Measurements from ENCODE around the gene KRTAP2-3.
"Not testable (repeated sequence)": the region's sequence is repeated elsewhere in the genome, so short reads cannot be mapped to it uniquely, and the experiment has no call there.

Gene KRTAP2-3

GRCh38 chr17:41060052-41060604 is at the start of gene KRTAP2-3:
KRTAP2-3 (minus strand) TSS chr17:41060114; CDS start chr17:41060050, 64 bp downstream.
- Histone ChIP-seq H3K27ac (ENCODE audit: poor library complexity, severe bottlenecking) (peak within 1 kb of the TSS; percentile 95), H3K4me1 (ENCODE audit: insufficient read depth, poor library complexity, severe bottlenecking) (peaks cover 40% of the 10 kb centered on the region), H3K36me3 (ENCODE audit: low read depth) (no peaks in the 10 kb centered on the region), H3K9me3 (ENCODE audit: severe bottlenecking) (no peaks in the 10 kb centered on the region), H3K4me3 (ENCODE audit: severe bottlenecking) (no peak within 1 kb of the TSS), H3K27me3 (ENCODE audit: insufficient read depth, poor library complexity, severe bottlenecking) (no peaks in the 10 kb centered on the region)
- peak; percentile 75 for ATAC-seq (ENCODE audit: low read depth)
- peak; percentile 74 for DNase-seq (ENCODE audit: low spot score)
- no peak for TF ChIP-seq CTCF (IDR thresholded peaks at IDR 0.05; ENCODE audit: poor library complexity, severe bottlenecking)

GRCh38 chr17:41108728-41109386 is 48.9 kb upstream of the KRTAP2-3 start:
- H3K36me3 ChIP-seq (ENCODE audit: low read depth); H3K4me3 ChIP-seq (ENCODE audit: severe bottlenecking); DNase-seq (ENCODE audit: low spot score); H3K27me3 ChIP-seq (ENCODE audit: insufficient read depth, poor library complexity, severe bottlenecking); H3K27ac ChIP-seq (ENCODE audit: poor library complexity, severe bottlenecking); ATAC-seq (ENCODE audit: low read depth); H3K9me3 ChIP-seq (ENCODE audit: severe bottlenecking); H3K4me1 ChIP-seq (ENCODE audit: insufficient read depth, poor library complexity, severe bottlenecking): not testable (repeated sequence)

- TF ChIP-seq CTCF (IDR thresholded peaks at IDR 0.05; ENCODE audit: poor library complexity, severe bottlenecking), result no peak
- no peaks in the 10 kb centered on the region for H3K36me3 ChIP-seq (ENCODE audit: low read depth)
- no peaks in the 10 kb centered on the region for H3K9me3 ChIP-seq (ENCODE audit: severe bottlenecking)
- no peak for ATAC-seq (ENCODE audit: low read depth)
- H3K27me3 ChIP-seq (ENCODE audit: insufficient read depth, poor library complexity, severe bottlenecking), result no peaks in the 10 kb centered on the region
- H3K4me1 ChIP-seq (ENCODE audit: insufficient read depth, poor library complexity, severe bottlenecking), result peaks cover 6% of the 10 kb centered on the region
- H3K4me3 ChIP-seq (ENCODE audit: severe bottlenecking), result no peak overlapping the region
- no peak overlapping the region for H3K27ac ChIP-seq (ENCODE audit: poor library complexity, severe bottlenecking)
- DNase-seq (ENCODE audit: low spot score), result no peak
These were observed 48.1 kb upstream of the KRTAP2-3 start for GRCh38 chr17:41107941-41108450.

- H3K4me3 ChIP-seq (ENCODE audit: severe bottlenecking); H3K9me3 ChIP-seq (ENCODE audit: severe bottlenecking); H3K27me3 ChIP-seq (ENCODE audit: insufficient read depth, poor library complexity, severe bottlenecking); H3K36me3 ChIP-seq (ENCODE audit: low read depth); DNase-seq (ENCODE audit: low spot score); ATAC-seq (ENCODE audit: low read depth): not testable (repeated sequence)
- H3K27ac ChIP-seq (ENCODE audit: poor library complexity, severe bottlenecking), result peak within 1 kb of the TSS; percentile 70
- peaks cover 13% of the 10 kb centered on the region for H3K4me1 ChIP-seq (ENCODE audit: insufficient read depth, poor library complexity, severe bottlenecking)
These were observed 45.4 kb upstream of the KRTAP2-3 start, which contains the start of gene KRTAP4-9 for GRCh38 chr17:41105347-41105746. KRTAP4-9 (plus strand) TSS chr17:41105389; CDS start chr17:41105389, 0 bp downstream.

- H3K27me3 ChIP-seq (ENCODE audit: insufficient read depth, poor library complexity, severe bottlenecking); DNase-seq (ENCODE audit: low spot score); H3K9me3 ChIP-seq (ENCODE audit: severe bottlenecking); H3K36me3 ChIP-seq (ENCODE audit: low read depth); H3K4me3 ChIP-seq (ENCODE audit: severe bottlenecking): not testable (repeated sequence)
- peak; percentile 91 for ATAC-seq (ENCODE audit: low read depth)
- H3K27ac ChIP-seq (ENCODE audit: poor library complexity, severe bottlenecking), result peak overlapping the region; percentile 70
- peaks cover 21% of the 10 kb centered on the region for H3K4me1 ChIP-seq (ENCODE audit: insufficient read depth, poor library complexity, severe bottlenecking)
These were observed 44.6 kb upstream of the KRTAP2-3 start for GRCh38 chr17:41104386-41105038.

GRCh38 chr17:41103896-41104295 is 44.0 kb upstream of the KRTAP2-3 start:
- peaks cover 3% of the 10 kb centered on the region for H3K9me3 ChIP-seq (ENCODE audit: severe bottlenecking)
- H3K4me3 ChIP-seq (ENCODE audit: severe bottlenecking), result no peak overlapping the region
- no peaks in the 10 kb centered on the region for H3K27me3 ChIP-seq (ENCODE audit: insufficient read depth, poor library complexity, severe bottlenecking)
- peaks cover 26% of the 10 kb centered on the region for H3K4me1 ChIP-seq (ENCODE audit: insufficient read depth, poor library complexity, severe bottlenecking)
- ATAC-seq (ENCODE audit: low read depth) (no peak), DNase-seq (ENCODE audit: low spot score) (no peak)
- H3K36me3 ChIP-seq (ENCODE audit: low read depth), result no peaks in the 10 kb centered on the region
- H3K27ac ChIP-seq (ENCODE audit: poor library complexity, severe bottlenecking), result peak overlapping the region; percentile 70
- no peak for TF ChIP-seq CTCF (IDR thresholded peaks at IDR 0.05; ENCODE audit: poor library complexity, severe bottlenecking)
